HG02870 (cell line): ENCODE results near the gene RPL18A.

ENCODE experiments used
- ATAC-seq: cut with Tn5 transposase; IDR thresholded peaks from one replicate; pipeline ENCODE4 v1.9.1; 2021; ENCODE audit warnings: mild to moderate bottlenecking, moderate library complexity; ENCODE audit not compliant: unreplicated experiment

RPL18A gene

DNA sequence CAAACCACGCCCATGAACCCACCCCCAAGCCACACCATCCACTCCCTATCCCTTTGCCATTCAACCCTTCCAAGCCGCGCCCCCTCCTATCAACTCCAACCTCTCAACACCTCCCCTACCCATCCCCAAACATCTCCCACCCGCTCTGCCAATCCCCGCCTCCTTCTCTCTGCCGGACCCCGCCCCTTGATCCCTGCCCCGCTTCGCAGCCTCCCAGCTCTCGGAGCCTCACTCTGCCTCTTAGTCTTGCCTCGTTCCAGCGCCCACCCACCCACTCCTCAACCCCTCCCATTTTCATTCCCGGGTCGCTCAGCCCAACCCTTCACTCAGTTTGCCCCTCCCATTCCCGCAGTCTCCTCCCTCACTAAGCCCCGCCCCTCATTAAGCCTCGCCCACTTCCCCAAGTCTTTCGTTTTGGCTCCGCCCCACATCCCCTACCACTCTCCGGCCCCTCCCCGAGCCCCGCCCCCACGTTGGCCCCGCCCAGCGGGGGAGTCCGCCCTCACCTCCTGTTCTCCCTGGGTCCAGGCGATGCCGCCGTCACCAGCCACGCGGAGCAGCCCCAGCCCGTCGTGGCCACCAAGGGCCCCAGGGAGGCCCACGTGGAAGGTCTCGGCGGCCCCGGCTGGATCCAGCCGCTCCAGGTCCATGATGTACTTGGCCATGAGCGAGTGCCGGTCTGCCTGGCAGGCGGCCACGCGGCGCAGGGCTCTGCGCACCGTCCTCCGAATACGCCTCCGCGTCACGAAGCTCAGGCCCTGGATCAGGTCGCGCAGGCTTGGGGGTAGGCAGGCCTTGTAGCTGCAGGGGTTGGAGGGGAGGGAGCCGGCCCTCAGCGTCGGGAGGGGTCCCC is 17.7 kb upstream of the RPL18A start:
- ATAC-seq: no peak

DNA sequence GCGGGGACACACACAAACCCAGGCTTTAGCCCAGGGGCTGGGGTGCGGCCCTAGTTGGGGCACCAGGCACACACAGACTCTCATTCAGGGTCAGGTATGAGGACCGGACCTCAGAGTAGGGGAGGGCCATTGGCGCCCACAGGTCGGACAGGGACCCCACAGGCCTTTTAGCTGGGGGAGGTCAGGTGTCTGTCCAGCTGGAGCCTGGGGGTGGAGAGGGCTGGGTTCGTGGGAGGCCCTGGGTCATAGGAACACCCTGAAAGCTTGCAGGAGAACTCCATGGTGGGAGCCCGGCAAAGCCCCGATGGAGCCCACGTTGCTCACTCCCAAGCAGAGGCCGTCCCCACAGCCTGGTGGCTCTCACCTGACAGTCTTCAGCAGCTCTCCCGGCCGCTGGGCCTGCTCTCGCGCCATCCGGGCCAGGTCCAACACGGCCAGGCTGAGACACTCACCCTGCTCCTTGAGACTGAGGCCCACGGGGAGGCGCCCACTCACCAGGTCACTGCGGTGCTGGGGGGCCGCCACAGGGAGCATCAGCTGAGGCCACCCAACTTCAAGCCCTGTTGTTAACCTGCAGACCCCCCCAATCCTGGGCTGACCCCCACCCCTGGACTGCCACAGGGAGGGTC is 16.9 kb upstream of the RPL18A start:
- ATAC-seq: no peak

DNA sequence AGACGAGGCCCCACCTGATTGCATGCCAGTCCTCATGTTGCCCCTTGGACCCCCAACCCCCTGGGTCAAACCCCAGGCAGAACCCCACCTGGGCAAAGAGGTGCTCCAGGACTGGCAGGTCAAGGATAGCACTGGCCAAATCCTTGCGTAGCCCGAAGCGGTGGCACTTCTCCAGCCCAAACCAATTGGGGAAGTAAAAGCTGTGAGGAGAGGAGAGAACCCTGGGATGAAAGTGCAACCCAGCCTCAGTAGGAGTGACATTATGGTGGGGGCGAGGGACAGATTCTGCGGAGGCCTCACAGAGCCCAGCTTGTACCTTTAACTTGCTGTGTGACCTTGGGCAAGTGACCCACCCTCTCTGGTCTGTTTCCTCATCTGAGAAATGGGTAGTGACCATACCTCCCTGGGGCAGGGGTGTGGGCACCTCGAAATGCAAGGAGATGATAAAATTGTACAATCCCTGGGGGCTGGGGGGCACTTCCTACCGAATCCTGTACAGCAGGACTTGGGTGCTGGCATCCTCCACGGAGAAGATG is 16.4 kb upstream of the RPL18A start:
- no peak for ATAC-seq

DNA sequence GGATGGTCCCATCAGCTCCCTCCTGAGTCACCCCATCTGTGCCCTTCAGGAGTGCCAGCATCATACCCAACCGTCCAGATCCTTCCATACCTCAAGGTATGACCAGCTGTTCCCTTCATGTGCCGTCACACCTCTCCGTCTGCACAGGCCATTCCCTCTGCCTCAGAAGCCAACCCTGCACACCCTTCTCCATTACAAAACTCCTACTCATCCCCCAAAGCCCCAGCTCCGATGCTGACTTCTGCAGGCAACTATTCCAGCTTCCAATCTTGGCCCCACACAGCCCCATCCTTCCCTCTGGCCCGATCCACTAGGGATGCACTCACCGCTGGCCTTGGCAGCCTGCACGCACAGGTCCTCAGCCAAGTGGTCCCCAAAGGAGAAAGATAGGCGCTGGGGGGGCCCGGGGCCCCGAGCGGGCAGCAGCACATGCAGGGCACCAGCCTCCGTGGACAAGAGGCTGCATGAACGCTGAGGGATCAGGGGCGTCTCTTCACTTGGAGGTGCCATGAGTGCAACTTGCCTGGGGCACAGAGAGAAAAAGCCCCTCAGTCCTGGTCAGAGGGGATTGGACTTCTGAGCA is 15.7 kb upstream of the RPL18A start:
- ATAC-seq: no peak

DNA sequence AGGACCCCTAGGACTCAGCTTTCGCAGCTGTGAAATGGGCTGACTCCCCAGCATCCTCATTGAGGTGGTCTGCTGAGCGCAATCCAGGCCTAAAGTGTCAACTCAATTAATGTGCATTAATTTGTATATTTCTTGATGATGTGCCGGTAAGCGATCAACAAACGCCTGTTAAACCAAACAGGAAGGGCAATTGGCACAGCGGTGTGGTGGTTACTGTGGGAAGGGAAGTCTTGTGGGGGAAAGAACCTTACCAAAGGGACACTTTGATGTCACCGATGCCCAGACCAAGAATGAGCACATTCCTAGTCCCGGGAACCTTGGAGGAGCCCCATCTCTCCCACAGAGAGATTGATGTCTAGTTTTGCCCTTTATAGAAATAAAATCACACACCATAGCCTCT is 13.6 kb upstream of the RPL18A start:
- ATAC-seq: no peak

DNA sequence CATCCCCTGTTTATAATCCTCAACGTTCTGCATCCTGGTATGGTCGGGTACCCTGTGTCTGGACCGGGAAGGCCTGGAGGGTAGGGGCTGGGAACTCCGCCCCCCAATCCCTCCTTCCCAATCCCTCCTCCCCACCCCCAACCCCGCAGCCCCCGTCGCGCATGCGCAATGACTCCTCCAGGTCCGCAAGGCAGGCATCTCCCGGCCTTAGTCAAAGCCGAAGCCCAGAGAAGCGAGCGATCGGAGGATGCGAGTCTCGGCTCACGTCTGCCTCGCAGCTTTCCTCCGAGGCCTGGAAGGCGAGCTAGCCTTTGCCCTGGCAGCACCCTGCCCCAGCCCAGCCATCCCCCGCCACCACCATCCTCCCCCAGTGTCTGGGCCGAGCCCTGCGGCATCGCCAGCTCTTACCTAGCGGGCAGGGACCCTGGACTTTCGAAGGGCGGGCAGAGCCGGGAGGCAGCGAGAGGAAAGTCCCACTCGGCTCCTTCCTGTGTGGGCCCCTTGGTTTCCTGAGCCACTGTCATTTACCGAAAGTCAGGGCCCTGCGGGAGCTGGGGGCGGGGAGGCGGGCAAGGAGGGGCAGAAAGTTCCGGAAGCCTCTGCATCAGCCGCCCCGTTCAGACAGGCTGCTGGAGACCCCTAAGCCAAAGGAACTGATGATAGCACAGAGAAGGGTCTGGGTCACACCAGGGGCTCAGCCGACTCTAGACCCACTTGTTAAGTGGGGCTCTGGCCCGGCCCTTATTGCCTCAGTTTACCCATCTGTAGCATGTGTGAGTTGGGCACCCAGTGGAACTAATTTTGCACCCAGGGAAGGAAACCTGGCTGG is 12.0 kb upstream of the RPL18A start, which contains the start of gene JAK3:
Gene JAK3 (minus strand): TSS at position 445 of the 829 bp plus-strand sequence. CDS start 3,565 bp downstream, outside the sequence.
- no peak for ATAC-seq

DNA sequence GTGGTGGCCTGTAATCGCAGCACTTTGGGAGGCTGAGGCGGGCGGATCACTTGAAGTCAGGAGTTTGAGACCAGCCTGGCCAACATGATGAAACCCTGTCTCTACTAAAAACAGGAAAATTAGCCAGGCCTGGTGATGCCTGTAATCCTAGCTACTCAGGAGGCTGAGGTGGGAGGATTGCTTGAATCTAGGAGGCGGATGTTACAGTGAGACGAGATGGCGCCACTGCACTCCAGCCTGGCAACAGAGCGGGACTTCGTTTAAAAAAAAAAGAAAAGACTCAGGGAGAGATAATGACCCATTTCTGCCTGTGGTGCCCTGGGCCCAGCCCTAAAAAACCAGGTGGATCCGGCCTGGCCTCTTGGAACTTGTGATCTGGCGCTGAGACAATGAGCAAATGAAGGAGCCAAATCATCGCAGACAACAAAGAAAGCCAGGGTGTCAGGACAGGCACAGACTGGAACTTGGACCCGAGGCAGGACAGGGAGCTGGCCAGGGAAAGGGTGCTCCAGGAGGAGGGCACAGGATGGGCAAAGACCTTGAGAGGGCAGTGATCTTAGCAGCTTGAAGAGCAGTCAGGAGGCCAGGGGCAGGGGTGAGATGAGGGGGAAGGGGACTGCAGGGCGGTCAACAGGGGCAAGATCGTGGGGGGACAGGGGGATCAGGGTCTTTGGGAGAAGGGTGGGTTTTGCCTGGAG is 11.0 kb upstream of the RPL18A start:
- ATAC-seq: no peak

DNA sequence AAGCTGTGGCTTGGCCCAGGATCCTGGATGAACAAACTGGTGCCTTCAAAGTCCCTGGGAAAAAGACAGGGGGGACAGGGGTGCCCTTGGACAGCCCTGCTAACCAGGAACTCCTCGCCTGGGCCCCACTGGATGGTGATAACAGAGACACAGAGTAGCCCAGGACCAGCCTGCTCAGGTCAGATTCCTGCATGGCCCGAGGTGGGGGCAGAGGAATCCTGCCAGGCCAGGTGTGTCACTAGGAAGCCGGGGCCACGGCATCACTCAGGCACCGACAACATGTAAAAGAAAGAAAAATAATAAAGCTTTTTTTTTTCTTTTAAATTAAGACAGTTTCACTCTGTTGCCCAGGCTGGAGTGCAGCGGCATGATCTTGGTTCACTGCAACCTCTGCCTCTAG is 5.6 kb upstream of the RPL18A start:
- ATAC-seq: no peak

DNA sequence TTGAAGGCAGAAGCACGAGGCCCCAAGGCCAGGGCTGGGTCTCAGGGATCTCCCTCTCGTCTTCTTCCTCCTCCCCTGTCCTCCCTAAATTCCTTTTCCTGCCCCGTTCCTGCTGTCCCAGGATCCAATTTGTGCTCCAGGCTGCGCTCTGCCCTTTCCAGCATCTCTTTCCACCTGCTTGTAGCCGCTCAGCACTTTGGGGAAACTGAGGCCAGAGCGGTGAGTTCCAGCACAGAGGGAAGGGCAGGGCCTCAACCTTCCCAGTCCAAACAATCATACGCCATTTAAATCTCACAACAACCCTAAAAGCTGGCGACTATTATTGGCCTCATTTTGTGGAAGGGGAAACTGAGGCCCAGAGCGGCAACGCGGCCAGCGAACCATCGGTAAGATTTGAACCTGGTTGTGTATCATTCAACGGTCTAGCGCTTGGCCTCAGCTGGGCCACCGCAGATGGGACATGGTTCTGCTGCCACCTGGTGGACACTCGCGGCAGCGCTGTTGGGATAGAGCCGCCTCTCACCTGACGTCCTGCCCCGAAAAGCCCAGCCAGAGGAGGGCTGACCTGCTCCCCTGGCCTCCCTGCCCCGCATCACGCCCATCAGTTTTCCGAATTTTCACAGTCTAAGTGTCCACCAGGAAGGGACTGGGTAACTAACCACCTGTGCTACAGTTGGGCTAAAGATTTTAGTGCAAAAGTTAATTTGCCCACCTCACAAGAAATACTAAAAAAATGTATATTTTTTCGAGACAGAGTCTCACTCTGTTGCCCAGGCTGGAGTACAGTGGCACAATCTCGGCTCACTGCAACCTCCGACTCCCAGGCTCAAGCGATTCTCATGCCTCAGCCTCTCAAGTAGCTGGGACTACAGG is 4.2 kb upstream of the RPL18A start:
- ATAC-seq: no peak

DNA sequence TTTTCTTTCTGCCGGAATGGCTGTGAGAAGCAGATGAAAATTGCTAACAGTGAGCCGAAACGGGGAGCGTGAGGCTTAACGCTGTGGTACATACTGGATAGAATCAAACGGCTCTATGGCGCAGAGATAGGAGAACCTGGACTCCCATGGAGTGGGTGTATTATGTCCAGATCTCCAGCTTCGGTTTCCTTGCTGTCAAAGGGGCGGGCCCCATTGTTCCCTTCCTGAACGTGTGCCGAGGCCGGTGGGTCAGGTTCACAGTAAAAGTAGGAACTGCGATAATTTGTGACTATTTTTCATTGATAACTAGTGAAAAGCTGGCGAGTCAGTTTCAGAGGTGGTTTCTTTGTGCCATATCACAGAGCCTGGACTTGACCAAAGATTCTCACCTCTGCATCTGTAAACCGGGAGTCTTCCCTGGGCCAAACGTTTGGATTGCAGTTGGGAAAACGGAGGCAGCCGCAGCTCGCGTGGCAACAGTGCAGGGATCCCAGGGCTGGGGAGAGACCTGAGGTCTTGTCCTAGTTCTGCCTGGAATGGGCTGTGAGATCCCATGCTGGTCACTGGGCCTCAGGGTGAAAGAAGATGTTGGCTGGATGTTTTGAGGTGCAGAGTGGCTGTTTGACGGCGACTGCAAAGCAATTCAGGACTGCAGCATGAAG is 752 bp downstream of the RPL18A start:
- no peak for ATAC-seq

DNA sequence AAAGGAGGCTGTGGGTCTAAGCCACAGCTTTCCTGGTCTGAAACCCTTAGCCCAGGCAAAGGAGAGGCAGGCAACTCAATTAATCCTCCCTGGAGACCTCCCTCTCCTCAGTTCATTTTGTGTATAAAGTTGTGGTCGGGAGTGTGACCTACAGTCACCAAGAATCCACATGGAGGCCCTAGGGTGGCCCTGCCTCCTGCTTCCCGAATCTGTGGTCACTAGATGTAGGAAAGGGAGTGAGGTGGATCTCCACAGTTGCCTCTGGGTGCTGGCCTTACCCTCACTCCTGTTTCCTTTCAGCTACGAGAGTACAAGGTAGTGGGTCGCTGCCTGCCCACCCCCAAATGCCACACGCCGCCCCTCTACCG is 1.3 kb downstream of the RPL18A start:
- ATAC-seq: no peak

DNA sequence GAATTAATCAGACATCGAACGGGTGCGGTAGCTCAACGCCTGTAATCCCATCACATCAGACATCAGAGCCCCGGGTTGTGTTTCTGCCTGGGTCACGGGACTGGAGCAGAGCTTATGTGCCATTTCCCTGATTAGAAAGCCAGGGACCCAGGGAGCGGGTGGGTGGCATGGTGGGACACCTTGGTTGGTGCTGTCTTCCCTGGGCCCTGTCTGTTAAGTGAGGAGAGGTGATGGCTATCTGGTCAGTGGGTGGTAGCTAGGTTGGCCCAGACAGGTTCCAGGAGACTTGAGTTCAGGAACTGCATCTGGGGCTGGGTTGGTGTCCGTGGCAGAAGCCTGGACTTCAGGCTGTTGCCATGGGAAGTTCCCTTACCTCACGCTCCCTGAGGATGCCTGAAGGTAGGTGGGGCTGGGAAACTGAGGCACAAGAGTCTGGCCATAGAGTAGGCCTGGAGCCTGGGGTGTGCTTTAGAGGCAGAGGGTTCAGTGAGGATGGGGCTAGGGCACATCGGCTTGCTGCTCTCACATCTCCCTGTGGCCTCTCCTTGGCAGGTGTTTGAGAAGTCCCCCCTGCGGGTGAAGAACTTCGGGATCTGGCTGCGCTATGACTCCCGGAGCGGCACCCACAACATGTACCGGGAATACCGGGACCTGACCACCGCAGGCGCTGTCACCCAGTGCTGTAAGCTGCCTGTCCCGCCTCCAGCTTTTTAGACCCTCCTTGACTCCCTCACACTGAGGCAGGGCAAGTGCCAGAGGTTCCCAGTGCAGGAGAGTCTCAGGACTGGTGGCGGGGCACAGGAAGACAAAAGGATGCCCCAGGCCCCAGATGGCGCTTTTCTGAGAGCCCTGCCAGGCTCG is 2.1 kb downstream of the RPL18A start:
- ATAC-seq: no peak

DNA sequence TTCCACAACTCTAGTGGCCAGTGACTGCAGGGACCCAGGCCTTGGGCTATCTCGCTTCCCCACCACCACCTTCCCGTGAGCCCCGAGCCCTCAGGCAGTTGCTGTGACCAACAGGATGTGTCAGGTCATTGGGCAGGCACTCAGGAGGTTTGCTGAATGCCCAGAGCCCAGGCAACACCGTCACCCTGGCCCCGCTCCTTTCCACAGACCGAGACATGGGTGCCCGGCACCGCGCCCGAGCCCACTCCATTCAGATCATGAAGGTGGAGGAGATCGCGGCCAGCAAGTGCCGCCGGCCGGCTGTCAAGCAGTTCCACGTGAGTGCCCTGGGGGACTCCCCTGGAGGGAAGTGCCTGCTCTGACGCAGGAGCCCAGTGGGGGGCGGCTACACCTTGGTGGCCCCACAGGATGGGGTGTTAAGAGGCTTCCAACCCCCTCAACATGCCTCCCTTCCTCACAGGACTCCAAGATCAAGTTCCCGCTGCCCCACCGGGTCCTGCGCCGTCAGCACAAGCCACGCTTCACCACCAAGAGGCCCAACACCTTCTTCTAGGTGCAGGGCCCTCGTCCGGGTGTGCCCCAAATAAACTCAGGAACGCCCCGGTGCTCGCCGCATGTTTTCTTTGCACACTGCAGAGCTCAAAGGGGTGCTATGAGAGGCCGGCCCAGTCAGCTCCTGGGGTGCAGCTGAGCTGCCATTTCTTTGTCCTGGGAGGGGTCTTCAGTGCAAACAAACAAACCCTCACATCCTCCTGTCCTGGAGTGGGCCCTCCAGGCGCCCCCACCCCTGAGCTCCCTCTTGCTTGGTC is 3.2 kb downstream of the RPL18A start:
- ATAC-seq: no peak

DNA sequence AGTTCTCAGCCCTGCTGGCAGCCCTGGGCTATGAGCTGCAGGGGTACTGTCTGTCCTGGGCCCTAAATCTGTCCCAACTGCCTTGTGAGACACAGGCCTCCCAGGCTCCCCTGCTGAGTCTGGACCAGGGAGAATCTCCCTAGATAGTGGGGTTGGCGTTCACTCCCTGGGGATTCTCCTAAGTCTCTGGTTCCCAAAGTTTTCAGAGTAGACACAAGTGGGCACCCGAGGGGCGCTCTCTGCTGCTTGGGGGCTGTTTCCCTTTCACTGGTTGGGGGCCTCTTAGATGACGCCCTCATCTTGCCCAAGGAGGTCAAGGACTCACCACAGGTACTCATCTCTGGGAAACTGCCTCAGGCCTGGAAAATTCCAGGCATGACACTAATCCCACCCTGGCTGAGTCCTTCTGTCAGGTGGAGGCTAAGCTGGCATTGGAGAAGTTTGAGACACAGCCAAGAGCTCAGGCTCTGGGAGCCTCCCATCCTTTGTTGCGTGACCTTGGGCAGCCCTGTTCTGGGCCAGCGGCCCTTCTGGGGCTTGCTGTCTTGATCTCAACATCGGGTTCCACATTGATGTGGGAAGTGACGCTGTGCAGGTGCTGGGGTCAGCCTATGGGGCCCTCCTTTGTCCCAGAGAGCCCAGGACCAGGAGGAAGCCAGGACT is 3.9 kb downstream of the RPL18A start:
- ATAC-seq: no peak

DNA sequence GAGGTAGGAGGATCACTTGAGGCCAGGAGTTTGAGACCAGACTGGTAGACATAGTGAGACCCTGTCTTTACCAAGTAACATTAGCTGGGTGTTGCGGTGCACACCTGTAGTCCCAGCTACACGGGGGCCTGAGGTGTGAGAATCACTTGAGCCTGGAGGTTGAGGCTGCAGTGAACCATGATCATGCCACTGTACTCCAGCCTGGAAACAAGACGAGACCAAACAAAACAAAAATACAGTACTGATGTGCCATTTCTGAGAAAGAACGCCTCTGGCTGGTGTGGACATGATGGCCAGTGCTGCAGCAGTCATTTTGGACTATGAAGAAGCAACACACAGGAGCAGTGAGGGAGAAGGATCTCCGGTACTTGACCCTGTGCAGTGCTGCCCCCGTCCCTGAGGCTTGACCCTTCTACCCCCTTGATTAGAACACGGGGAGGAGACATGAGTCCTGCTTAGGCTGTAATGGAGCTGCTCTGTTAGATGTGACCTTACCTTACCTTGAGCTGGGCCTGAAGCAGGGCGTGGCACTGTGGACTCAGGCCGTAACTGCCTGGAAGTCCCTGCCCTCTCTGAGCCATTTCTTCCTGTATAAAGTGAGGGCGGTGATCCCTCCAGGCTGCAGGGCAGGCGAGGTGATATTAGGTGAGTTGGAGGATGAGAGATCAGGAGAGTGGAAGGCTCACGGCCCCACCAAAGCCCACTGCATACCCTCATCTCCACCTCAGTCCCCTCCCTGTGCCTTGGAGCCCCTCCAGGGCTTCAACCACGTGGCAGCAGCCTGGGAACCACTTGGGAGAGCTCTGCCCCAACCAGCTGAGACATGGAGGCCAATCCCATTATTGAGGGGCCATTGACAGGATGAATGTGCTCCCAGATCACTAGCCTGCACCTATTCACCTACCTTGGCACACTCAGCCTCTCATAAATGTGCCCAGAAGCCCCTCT is 5.9 kb downstream of the RPL18A start:
- ATAC-seq: no peak
